Transverse colon (tissue), 4 donors: ENCODE results near the gene CHD2. TPM values are rescaled to one million over a fixed set of nuclear protein-coding genes. Genes with fewer than 3 reads are reported as not detected.

Experiments
- DNase-seq: peaks from one replicate; pipeline ENCODE4 v3.0.0-alpha.2; 2019
- H3K27ac ChIP-seq, 4 donors: fragments of 200-600 bp; sonication (generic); 2 replicates each; pipeline ENCODE4 v1.5.1; 2016 to 2018; ENCODE audit warnings: inconsistent platforms in 4 of 4
- H3K27me3 ChIP-seq: fragments of 200-600 bp; sonication (generic); 2 replicates; pipeline ENCODE4 v1.5.1; 2017; ENCODE audit warnings: inconsistent platforms
- H3K36me3 ChIP-seq, 4 donors: fragments of 200-600 bp; sonication (generic); 2 replicates each; pipeline ENCODE4 v1.5.1; 2017 to 2019; ENCODE audit warnings: inconsistent platforms in 4 of 4
- H3K4me1 ChIP-seq, 4 donors: fragments of 200-600 bp; sonication (generic); 2 replicates each; pipeline ENCODE4 v1.5.1; 2017 to 2020; ENCODE audit warnings: inconsistent platforms in 4 of 4
- H3K4me3 ChIP-seq, 4 donors: fragments of 200-600 bp; sonication (generic); 1 replicate in 1 of 4; 2 replicates in 3 of 4; pipeline versions ENCODE4 v1.5.1 to v1.6.1; 2017 to 2019; ENCODE audit warnings: inconsistent platforms in 4 of 4
- H3K9me3 ChIP-seq, 2 donors: fragments of 200-600 bp; sonication (generic); 2 replicates each; pipeline ENCODE4 v1.5.1; 2017 to 2019; ENCODE audit warnings: inconsistent platforms in 2 of 2
- EP300 ChIP-seq: sonication (generic); formaldehyde crosslinking; IDR thresholded peaks from one replicate; pipeline ENCODE4 v1.6.1; 2017; ENCODE audit warnings: antibody characterized with exemption, low read depth
- POLR2A ChIP-seq: fragments of 450-650 bp; IDR thresholded peaks from one replicate; pipeline ENCODE4 v1.6.1; 2016; ENCODE audit warnings: antibody characterized with exemption, mild to moderate bottlenecking, moderate library complexity
- POLR2AphosphoS5 ChIP-seq, 3 donors: sonication (generic); formaldehyde crosslinking; IDR thresholded peaks; one replicate each; pipeline ENCODE4 v1.6.1; 2016; ENCODE audit warnings: antibody characterized with exemption in 3 of 3
- WGBS, 2 donors: methylation state at CpG; one replicate each; pipeline ENCODE4 v1.1.5; 2018; ENCODE audit warnings: low coverage in 1 of 2; 5-methylcytosine and 5-hydroxymethylcytosine counted together
- in situ Hi-C, 4 donors: fragments of 200-750 bp; cut with MboI; loops; one replicate each; pipeline versions ENCODE4 v1.15.0 to v1.15.1; 2017; ENCODE audit warnings: low sequenced_read_pairs in 3 of 4, low pct_ligation_motif_present in 1 of 4, low pct_unique_long_range_greater_than_20kb in 1 of 4
- intact Hi-C: fragments of 100-400 bp; cut with DNase I; formaldehyde crosslinking; loops from one replicate; pipeline ENCODE4 v1.15.1; 2023; ENCODE audit warnings: low total_unique reads
- total RNA-seq, 4 donors: library from RNA; depleted of rRNA; stranded (reverse); fragments of >200 nt; gene quantifications; one replicate each; pipeline ENCODE4 v1.1.0, GENCODE V29; 2016
- TF ChIP-seq, protein P1 (sequence below), 5 experiments: fragments of 200-600 bp in 3 of 5; fragments of 450-650 bp in 2 of 5; sonication (generic) in 3 of 5; IDR thresholded peaks; 1 replicate in 2 of 5; 2 replicates in 3 of 5; pipeline ENCODE4 v1.5.1; 2016 to 2017; ENCODE audit warnings: antibody characterized with exemption in 5 of 5, inconsistent platforms in 3 of 5, mild to moderate bottlenecking in 2 of 5, moderate library complexity in 1 of 5

The CHD2 gene
- total RNA-seq, 4 donors from 2014 or later = 90.5 to 190 (median 138) TPM

DNA sequence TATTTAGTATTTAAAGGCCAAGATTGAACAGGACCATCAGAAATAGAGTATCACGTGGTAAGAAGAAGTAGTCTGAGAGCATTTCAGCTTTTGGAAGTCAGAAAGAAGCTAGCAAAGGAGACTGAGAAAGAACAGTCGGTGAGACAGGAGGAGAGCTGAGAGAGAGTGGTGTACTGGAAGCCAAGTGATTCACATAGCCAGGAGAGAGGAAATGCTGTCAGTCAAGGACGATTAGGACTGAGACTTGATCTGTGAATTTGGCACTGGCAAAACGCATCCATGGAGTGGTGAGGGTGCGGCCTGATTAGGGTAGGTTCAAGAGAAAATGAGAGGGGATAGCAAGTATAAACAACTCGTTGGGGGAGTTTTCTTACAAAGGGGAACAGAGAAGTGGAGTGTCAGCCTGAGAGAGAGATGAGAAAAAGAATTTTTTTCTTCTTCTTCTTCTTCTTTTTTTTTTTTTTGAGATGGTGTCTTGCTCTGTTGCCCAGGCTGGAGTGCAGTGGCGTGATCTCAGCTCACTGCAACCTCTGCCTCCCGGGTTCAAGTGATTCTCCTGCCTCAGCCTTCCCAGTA lies 44.9 kb downstream of the CHD2 start:
- TF ChIP-seq POLR2AphosphoS5 (IDR thresholded peaks at IDR 0.05) (peak in 1 of 3 donors; percentile 29), POLR2A (no peak)
- Histone ChIP-seq H3K27ac (no peak overlapping the region), H3K27me3 (no peaks in the 10 kb centered on the region), H3K36me3 (peaks cover 12 to 97% (median 54%) of the 10 kb centered on the region in 4 donors), H3K4me3 (no peak overlapping the region), H3K4me1 (no peaks in the 10 kb centered on the region), H3K9me3 (peaks cover 15 to 19% of the 10 kb centered on the region in 2 donors)
- no peak for DNase-seq
- intact Hi-C loops (no loop called here), in situ Hi-C loops (loop anchor here in 1 of 4 donors (25.0 kb wide), 1 partner anchor 158 kb away; no protein-coding TSS in a partner anchor)
- 86% methylated on average over 7 to 8 of the region's 8 CpGs for WGBS, 2 donors

- DNase-seq = no peak
These were observed 47.1 kb downstream of the CHD2 start for GRCh38 chr15:92947071-92947730.

GRCh38 chr15:92949604-92950249 lies 49.6 kb downstream of the CHD2 start:
- in situ Hi-C loops = loop anchor here in 1 of 4 donors (25.0 kb wide), 1 partner anchor 162 kb away; no protein-coding TSS in a partner anchor
- DNase-seq = no peak
- WGBS, 2 donors = 96 to 98% methylated on average over 5 to 10 of the region's 10 CpGs
- H3K4me3 ChIP-seq = no peak overlapping the region
- H3K27me3 ChIP-seq = no peaks in the 10 kb centered on the region
- H3K36me3 ChIP-seq = peaks cover 12 to 95% (median 51%) of the 10 kb centered on the region in 4 donors
- no peak overlapping the region for H3K27ac ChIP-seq
- no peaks in the 10 kb centered on the region for H3K4me1 ChIP-seq
- intact Hi-C loops = no loop called here
- TF ChIP-seq EP300 (no peak), POLR2A (no peak), POLR2AphosphoS5 (IDR thresholded peaks at IDR 0.05) (no peak)
- TF ChIP-seq, protein P1, sequence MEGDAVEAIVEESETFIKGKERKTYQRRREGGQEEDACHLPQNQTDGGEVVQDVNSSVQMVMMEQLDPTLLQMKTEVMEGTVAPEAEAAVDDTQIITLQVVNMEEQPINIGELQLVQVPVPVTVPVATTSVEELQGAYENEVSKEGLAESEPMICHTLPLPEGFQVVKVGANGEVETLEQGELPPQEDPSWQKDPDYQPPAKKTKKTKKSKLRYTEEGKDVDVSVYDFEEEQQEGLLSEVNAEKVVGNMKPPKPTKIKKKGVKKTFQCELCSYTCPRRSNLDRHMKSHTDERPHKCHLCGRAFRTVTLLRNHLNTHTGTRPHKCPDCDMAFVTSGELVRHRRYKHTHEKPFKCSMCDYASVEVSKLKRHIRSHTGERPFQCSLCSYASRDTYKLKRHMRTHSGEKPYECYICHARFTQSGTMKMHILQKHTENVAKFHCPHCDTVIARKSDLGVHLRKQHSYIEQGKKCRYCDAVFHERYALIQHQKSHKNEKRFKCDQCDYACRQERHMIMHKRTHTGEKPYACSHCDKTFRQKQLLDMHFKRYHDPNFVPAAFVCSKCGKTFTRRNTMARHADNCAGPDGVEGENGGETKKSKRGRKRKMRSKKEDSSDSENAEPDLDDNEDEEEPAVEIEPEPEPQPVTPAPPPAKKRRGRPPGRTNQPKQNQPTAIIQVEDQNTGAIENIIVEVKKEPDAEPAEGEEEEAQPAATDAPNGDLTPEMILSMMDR (IDR thresholded peaks at IDR 0.05) = no peak
- peaks cover 16 to 21% of the 10 kb centered on the region in 2 donors for H3K9me3 ChIP-seq

More at GRCh38 chr15:92947071-92947730, 47.1 kb downstream of the CHD2 start:
- peaks cover 16 to 21% of the 10 kb centered on the region in 2 donors for H3K9me3 ChIP-seq
- TF ChIP-seq POLR2AphosphoS5 (IDR thresholded peaks at IDR 0.05) (no peak), POLR2A (no peak), EP300 (no peak)
- TF ChIP-seq, protein P1 (IDR thresholded peaks at IDR 0.05) = no peak
- 94 to 100% methylated on average over 5 of the region's 5 CpGs for WGBS, 2 donors
- H3K36me3 ChIP-seq = peaks cover 12 to 100% (median 54%) of the 10 kb centered on the region in 4 donors
- in situ Hi-C loops = loop anchor here in 1 of 4 donors (25.0 kb wide), 1 partner anchor 160 kb away; no protein-coding TSS in a partner anchor
- H3K27me3 ChIP-seq = no peaks in the 10 kb centered on the region
- no peaks in the 10 kb centered on the region for H3K4me1 ChIP-seq
- intact Hi-C loops = no loop called here
- H3K4me3 ChIP-seq = no peak overlapping the region
- H3K27ac ChIP-seq = no peak overlapping the region

- H3K9me3 ChIP-seq = peaks cover 16 to 21% of the 10 kb centered on the region in 2 donors
- H3K27ac ChIP-seq = no peak overlapping the region
- no peaks in the 10 kb centered on the region for H3K4me1 ChIP-seq
- no peak for DNase-seq
- peaks cover 12 to 95% (median 51%) of the 10 kb centered on the region in 4 donors for H3K36me3 ChIP-seq
- in situ Hi-C loops (no loop called here), intact Hi-C loops (no loop called here)
- WGBS, 2 donors = 81 to 85% methylated on average over 2 of the region's 2 CpGs
- no peak overlapping the region for H3K4me3 ChIP-seq
- H3K27me3 ChIP-seq = no peaks in the 10 kb centered on the region
- TF ChIP-seq EP300 (no peak), POLR2AphosphoS5 (IDR thresholded peaks at IDR 0.05) (no peak), POLR2A (no peak)
- TF ChIP-seq, protein P1 (IDR thresholded peaks at IDR 0.05) = no peak
These were observed 51.8 kb downstream of the CHD2 start for GRCh38 chr15:92951800-92952457.
